Activated naive CD4-positive, alpha-beta T cell (primary cell): Measurements from ENCODE around the gene SLC39A11.
"Not testable (repeated sequence)": the region's sequence is repeated elsewhere in the genome, so short reads cannot be mapped to it uniquely, and the experiment has no call there.

ENCODE experiments used
- DNase-seq, 4 experiments: peaks; one replicate each; lab custom pipeline; 2025; lab: John Stamatoyannopoulos, UW

The SLC39A11 gene

DNA sequence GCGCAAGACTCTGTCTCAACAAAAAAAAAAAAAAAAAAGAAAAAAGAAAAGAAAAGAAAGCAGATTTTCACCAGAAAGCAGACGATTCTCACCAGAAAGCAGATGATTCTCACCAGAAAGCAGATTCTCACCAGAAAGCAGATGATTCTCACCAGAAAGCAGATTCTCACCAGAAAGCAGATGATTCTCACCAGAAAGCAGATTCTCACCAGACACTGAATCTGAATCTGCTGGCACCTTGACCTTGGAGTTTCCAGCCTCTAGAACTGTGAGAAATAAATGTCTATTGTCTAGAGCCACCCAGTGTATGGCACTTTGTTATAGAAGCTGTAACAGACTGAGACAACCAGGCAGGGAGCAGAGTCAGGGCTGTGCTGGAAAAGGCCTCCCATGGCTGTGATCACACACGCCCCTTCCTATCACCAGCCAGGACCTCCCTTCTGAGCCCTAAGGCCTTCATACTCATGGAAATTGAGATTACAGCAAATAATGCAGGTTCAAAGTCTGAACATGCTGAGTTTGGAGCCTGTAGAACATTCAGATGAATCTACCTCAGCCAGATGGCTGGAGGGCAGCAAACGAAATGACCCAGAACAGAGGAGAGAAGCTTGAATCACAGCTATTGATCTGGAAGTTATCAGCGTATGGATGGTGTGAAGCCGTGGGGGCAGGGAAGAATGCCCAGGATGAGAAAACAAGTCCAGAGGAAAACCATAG lies 309.3 kb downstream of the SLC39A11 start:
- DNase-seq, result no peak

DNA sequence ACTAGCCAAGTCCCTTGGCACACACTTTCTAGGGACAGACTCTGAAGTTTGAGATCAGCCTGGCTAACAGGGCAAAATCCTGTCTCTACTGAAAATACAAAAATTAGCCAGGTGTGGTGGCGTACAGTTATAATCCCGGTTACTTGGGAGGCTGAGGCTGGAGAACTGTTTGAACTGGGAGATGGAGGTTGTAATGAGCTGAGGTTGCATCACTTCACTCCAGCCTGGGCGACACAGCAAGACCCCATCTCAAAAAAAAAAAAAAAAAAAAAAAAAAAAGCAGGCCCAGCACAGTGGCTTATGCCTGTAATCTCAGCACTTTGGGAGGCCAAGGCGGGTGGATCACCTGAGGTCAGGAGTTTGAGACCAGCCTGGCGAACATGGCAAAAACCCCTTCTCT lies 310.1 kb downstream of the SLC39A11 start:
- not testable (repeated sequence) for DNase-seq

DNA sequence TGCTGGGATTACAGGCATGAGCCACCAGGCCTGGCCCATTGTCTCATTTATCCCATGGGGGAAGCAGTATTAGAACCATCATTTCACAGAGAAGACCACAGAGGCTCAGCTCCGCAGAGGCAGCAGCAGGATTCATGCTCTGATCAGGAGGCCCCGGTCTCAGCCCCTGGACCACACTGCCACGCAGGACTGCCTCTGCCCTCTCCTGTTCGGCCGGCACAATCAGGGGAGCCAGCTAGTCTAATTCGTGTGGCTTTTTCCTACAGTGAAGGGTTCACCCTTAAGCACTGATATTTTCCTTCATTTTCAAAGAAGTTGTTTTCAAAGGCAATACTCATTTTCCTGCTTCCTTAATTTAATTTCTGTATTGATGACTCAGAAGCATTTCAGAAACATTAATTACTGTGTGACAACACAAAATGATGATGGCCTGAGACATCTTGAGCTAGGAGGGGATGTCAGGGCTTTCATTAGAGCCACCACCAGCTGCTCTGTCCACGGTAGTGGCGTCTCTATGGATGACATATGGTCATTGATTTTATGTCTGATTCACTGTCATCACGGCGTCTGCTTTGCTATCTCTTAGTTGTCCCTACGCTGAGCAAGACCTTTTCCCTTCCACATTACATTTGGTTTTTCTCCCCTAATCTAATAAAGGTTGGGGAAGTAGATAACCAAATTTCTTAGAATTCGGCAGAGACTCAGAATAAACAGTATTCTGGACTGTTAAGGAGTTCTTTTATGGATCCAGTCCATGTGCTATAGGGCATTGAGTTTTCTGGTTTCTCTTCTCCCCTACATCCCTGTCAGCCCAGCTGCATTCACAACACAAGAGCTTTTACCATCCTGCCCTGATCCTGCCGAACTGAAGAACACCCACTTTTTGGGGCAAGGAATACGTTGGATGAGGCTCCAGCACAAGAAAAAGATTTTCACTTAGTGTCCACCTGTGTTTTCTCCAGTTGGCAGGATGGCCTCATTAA lies 314.0 kb downstream of the SLC39A11 start:
- no peak for DNase-seq

DNA sequence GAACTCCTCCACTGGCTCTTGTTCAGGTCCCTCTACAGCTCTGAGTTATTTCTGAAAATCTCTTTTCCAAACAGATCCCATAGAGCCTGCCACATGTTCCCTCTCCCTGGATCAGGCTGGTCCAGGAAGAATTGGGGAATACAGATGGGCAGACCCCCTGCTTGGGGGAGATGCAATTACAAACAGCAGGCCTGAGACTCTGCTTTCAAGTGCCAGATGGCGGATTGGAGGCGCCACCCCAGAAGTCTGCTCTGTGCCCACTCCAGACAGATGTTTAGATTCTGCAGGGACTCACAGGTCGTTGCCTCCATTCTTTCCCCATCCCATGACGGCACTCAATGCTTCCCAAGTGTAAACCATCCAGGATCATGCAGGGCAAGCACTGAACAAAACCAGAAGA lies 316.6 kb downstream of the SLC39A11 start:
- DNase-seq, result no peak

DNA sequence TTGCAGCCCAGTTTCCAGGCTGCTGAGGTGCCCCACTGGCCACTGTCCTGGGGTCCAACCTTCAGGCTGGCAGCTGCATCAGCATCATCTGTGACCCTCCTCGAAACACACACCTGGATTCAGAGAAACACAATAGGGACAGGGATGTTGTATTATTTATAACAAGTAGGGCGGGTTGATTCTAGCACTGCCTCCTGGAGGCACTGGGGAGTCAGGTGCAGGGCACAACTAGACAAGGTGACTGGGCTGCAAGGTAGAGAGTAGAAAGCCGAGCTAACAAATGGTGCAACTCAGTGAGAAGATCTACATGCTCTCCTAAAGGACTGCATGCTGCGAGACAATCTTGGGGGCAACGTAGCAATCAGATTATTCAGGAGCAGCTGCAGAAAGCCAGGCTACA lies 317.3 kb downstream of the SLC39A11 start:
- no peak for DNase-seq

DNA sequence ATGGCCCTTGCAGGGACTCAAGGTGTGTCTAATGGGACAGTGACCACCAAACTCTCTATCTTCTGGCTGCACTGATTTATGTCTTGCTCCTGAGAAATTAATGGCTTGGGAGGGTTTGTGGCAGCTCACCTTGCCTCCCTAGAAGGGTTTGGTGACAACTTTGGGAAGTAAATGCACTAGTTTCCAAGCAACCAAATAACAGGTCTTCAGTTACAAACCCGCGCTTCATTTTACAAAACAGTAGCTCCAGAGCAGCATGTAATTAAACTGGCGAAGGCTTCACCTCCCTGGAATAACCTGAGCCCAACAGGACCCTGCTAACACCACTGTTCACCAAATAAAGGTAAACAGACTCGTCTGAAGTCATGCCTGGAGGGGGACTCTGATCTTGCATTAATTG lies 318.3 kb downstream of the SLC39A11 start:
- no peak for DNase-seq

DNA sequence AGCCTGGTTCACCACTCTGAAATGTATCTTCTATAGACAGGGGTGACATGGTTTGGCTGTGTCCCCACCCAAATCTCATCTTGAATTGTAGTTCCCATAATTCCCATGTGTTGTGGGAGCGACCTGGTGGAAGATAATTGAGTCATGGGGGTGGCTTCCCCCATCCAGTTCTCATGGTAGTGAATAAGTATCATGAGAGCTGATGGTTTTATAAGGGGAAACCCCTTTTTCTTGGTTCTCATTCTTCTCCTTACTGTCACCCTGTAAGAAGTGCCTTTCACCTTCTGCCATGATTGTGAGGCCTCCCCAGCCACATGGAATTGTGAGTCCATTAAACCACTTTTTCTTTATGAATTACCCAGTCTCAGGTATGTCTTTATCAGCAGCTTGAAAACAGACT lies 319.3 kb downstream of the SLC39A11 start:
- DNase-seq, result not testable (repeated sequence)

DNA sequence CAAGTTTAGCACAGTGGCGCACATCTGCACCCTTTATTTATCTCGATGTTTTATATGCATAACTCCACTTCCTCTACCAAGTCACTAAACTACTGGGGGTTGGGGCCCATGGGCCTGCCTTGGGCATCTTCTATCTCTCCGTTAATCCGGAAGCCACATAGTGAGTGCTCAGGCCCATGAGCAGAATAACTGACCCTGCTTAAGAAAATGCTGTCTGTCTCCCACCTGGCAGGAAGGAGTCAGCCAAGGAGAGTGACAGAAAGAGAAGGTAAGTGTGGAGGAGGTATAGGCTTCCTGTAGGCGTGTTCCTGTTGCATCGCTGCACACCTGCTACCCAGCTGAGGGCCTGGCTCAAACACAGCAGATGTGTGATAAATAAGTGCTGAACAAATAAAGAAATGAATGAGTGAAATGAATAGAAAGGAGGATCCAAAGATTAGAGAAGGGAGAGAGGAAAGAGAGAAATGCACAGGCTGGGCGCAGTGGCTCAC lies 320.1 kb downstream of the SLC39A11 start:
- DNase-seq, result no peak

DNA sequence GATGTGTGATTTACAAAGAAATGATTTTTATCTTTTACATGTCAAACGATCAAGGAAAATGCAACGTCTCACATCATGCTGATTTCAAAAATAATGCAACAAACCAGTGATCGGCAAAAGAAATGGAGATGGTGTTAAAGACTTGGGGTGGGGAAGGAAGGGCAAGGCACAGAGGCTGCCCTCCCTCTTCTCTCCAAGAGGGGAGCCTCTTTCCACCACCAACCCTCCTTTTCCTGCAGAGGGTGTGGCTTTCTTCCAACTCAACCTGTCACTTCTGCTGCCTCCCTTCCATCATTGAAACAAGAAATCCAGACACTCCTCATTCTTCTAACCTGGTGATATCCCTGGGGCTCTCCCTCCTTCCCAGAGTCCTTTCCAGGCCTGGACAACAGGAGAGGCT lies 320.8 kb downstream of the SLC39A11 start:
- DNase-seq, result no peak

DNA sequence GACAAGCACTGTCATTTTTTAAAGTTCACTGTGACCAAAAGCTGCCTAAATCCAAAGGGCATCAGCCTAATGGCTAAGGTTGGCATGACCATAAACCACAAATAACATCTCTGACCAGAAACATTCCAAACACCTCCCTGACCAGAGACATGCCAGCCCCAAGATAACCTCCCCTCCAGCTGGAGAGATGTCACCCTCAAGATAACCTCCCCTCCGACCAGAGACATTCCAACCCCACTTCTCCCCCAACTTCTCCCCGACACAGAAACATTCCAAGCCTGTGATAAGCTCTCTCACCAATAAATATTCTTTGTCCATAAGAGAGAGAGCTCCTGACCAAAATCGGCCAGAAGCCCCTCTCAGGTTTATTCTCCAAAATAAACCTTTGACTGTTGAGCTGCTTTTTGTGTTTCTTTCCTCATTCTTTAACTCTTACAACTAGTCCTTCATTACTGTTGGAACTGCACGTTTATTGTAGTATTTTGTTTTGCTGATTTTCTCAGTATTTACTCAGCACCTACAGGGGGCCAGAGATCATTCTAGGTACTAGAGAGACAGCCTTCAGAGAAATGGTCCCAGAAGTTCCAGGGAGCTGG lies 325.6 kb downstream of the SLC39A11 start:
- DNase-seq, result no peak

DNA sequence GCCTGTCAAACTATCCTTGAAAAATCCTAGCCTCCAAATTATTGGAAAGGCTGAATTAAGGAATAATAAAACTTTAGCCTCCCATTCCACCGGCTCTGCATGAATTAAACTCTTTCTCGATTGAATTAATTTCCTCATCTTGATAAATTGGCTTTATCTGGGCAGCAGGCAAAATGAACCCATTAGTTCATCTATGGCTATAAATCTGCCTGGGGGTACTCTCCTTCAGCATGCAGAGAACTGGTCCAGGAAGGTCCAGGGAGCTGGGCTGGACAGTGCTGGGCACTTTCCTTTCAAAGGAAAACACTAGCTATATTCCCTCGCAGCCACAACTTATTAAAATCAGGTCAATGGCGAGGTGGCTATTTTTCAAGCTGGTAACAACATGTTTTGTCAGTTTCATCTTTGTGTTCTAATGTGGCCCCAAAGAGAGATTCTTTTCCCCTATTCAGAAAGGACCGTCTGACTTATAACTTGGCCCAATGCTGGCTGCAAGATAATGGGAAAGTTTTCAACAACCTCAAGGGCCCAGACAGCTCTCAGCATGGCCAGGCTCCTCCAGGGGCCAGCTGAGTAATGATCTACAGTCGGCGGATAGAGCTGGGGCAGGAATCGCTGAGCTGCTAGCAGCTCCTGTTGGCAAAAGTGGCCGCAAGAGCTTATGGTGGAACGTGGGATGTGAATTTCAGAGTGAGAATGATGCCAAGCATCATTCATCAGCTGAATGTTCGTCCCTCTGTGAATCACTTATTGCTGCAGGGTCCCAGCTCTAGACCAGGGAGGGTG lies 326.9 kb downstream of the SLC39A11 start:
- DNase-seq, result no peak

DNA sequence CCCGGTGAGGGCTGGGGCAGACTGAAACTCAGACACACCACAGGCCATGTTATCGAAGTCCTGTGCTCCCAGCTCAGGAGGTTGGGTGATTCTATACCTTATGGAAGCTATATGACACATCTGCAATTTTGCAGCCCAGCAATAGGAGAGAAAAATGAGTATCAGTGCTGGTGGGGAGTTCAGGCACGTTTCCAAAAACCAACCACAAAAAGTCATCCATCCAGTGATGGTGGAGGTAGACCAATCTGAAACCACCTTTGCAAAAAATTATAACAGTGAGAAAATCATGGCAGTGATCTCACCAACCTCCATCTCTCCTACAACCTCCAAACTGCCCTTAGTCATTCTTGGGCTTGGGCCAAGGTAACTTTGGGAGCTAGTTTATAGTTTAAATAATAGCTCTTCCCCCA lies 327.9 kb downstream of the SLC39A11 start:
- no peak for DNase-seq

DNA sequence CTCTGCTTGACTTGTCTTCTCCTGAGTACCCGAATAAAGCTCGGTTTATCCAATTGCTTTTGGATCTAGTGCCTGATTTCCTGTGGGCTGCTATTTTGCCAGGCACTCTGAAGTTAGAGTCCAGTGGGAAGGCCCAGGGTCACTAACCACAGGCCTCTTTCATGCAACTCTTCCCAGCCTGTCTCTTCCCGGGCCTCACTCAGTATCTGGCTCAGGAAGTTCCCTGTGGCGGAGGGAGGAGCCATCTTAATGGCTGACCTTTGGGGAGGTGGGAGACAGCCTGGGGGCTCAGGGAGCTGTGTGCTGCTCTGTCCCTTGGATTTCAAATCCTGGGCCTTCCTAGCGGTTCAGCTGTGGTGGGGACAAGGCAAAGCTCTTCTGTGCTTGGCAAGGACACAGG lies 328.5 kb downstream of the SLC39A11 start:
- DNase-seq, result no peak

DNA sequence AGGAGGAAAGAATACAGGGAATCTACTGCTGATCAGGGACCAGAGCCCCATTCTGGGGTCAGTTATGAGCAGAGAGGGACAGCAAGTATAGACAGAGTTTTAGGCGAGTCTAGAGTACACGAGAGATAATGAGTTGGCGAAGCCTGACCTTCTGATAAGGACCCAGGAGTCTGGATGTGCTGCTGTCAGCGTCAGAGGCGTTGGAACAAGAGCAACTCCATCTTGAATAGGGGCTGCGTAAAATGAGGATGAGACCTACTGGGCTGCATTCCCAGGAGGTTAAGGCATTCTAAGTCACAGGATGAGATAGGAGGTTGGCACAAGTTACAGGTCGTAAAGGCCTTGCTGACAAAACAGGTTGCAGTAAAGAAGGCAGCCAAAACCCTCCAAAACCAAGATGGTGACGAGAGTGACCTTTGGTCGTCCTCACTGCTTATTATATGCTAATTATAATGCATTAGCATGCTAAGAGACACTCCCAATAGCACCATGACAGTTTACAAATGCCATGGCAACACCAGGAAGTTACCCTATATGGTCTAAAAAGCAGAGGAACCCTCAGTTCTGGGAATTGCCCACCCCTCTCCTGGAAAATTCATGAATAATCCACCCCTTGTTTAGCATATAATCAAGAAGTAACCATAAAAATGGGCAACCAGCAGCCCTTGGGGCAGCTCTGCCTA lies 330.5 kb downstream of the SLC39A11 start:
- DNase-seq, result not testable (repeated sequence)

DNA sequence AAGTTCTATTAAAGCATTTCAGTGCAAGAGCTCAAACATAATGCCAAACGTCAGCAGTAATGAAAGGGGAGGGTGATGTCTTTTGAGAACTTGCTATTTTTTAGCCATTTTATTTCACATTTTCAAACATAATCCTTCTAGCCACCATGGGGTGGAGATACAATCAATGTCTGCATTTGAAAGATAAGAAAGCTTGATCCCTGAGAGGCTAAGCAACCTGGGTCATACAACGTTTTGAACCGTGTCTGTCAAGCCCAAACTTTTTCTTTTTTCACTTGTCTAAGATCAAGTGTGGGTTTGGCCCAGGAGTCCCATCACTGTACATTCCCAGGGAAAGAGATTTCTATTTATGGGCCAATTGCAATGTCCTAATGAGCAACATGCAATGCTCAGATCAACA lies 331.1 kb downstream of the SLC39A11 start:
- no peak for DNase-seq

DNA sequence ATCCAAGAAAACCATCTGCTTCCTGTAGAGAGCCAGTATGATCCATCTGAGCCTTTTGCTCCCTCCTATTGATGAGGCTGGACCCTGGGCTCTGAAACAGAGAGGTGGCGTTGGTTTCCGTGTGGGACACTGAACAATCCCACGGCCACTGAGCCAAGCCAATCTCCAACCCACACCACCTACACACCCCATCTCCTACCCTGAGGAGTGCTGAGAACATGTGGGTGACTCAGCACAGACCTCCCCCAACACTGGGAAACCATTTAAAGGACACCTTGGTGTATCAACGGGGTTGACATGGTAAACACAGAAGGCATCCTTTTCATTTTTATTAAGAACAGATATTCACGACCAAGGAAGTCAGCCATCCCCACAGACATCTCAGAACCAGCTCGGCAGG lies 332.1 kb downstream of the SLC39A11 start:
- DNase-seq, result no peak

DNA sequence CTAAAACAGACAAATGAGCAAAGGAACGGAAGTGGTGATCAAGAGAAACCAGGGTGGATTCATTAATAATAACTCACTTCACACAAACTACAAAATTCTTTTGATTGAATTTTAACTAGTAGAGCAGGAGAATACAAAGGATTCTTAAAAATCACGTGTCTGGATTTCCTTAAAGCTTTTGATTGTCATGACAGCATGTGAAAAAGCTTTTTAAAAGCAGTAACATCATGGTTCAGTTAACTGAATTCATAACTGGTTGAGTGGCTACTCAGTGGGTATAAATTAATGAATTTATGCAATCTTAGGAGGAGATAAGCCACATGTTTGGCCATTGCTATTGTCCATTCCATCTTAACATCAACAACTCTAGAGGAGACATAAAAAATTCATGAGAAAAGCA lies 333.2 kb downstream of the SLC39A11 start:
- DNase-seq, result no peak

DNA sequence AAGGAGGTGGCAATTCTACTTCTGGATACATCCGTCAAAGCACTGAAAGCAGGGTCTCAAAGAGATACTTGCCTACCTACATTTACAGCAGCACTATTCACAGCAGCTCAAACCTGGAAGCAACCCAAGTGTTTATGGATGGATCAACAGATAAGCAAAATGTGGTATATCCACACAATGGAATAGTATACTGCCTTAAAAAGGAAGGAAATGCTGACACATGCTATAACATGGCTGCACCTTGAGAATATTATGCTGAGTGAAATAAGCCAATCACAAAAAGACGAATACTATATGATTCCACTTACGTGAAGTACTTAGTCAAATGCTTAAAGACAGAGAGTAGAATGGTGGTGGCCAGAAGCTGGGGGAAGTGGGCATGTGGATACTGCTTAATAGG lies 336.2 kb downstream of the SLC39A11 start:
- no peak for DNase-seq

DNA sequence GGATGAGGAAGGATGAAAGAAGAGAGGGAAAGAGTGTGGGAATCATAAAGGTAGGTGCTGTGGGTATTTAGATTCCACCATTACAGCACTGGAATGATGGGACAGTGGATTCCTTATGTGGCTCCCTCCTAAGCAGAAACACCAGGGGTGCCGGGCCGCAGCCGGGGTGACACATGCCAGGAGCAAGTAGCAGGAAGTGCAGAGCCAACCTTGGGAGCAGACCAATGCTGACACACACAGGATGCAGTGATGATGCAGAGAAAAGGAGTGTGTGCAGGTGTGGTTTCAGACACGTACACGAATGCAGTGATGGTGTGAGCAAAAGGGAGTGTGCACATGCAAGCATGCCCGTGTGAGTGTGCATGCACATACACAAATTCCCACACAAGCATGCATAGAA lies 338.0 kb downstream of the SLC39A11 start:
- DNase-seq, result no peak

DNA sequence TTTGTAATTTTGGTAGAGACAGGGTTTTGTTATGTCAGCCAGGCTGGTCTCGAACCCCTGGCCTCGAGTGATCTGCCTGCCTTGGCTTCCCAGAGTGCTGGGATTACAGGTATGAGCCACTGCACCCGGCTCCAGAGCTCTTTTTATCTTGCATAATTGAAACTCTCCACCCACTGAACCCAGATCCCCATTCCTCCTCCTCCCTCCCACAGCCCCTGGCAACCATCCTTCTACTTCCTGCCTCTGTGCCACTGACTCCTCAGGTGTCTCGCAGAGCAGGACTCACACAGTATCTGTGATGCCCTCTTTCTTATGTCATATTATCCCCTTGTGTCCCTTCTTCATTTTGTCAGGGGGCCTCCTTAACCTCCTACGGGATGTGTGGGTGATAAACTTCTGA lies 340.7 kb downstream of the SLC39A11 start:
- DNase-seq, result no peak

DNA sequence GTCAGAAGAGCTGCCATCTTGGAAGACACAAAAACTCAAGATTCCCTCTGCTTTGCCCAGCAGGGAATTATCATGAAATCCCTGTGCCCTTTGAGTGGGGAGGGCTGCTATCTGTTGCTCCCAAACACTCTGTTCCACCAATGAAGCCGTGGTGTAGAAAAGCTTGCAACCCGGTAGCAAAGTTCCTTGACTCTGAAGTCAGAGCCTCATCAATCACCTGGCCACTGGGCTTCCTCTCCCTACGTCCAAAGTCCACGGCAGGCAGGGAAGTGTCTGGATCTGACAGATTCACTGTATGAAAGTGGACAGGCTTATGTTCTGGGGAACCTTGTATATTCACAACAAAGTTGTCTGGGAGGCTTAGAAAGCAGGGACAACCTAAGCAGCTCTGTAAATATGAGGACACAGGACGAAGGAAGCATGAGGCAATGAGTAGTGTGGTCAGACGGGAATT lies 343.3 kb downstream of the SLC39A11 start:
- no peak for DNase-seq
